ENCODE measurements around the gene TENT5A.

GRCh38 chr6:81696524-81696923 is 56.0 kb downstream of the TENT5A start:
- TF ChIP-seq CTCF (IDR thresholded peaks at IDR 0.05) = no peak
- TF ChIP-seq POLR2AphosphoS5 (IDR thresholded peaks at IDR 0.05) = peak in 1 of 3 donors; percentile 58
- TF ChIP-seq POLR2A (IDR thresholded peaks at IDR 0.05) = no peak
- TF ChIP-seq EP300 (IDR thresholded peaks at IDR 0.05) = no peak

All from stomach (tissue), 4 donors.